ENCODE results near the gene OTUD6A.

OTUD6A gene

DNA sequence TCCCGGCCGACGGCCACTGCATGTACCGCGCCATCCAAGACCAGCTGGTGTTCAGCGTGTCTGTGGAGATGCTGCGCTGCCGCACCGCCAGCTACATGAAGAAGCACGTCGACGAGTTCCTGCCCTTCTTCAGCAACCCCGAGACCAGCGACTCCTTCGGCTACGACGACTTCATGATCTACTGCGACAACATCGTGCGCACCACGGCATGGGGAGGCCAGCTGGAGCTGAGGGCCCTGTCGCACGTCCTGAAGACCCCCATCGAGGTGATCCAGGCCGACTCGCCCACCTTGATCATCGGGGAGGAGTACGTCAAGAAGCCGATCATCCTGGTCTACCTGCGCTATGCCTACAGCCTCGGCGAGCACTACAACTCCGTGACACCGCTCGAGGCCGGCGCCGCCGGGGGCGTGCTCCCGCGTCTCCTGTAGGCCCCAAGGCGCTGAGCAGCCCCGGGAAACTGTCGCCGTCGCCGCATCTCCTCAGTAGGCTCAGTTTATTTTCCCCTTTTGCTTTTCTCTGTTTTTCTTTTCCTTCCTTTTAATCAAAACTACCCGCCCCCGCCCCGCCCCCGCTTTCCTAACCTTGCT is 799 bp downstream of the OTUD6A start:
- no peak for DNase-seq (ENCODE audit: low read depth)
- H3K4me3 ChIP-seq (ENCODE audit: low read length) = no peak overlapping the region
- TF ChIP-seq, protein P1, sequence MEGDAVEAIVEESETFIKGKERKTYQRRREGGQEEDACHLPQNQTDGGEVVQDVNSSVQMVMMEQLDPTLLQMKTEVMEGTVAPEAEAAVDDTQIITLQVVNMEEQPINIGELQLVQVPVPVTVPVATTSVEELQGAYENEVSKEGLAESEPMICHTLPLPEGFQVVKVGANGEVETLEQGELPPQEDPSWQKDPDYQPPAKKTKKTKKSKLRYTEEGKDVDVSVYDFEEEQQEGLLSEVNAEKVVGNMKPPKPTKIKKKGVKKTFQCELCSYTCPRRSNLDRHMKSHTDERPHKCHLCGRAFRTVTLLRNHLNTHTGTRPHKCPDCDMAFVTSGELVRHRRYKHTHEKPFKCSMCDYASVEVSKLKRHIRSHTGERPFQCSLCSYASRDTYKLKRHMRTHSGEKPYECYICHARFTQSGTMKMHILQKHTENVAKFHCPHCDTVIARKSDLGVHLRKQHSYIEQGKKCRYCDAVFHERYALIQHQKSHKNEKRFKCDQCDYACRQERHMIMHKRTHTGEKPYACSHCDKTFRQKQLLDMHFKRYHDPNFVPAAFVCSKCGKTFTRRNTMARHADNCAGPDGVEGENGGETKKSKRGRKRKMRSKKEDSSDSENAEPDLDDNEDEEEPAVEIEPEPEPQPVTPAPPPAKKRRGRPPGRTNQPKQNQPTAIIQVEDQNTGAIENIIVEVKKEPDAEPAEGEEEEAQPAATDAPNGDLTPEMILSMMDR (conservative IDR thresholded peaks at IDR 0.05; ENCODE audit: low read depth, low read length) = no peak

DNA sequence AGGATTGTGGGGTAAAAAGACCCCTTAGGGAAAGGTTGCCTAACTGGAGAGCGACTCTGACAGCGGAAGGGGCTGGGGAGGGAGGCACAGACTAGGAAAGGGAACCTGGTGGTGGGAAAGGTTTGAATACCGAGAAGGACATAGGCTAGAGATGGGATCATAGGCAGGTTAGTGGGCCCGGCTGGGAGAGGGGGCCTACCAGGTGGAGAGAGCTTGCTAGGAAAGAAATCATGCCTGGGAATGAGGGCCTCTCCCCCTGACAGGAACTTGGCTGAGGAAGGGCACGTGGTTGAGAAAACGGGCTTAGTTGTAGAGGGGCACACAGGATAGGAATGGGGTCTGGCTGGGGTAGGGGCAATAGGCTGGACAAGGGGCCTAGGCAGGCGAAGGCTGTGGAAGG is 4.4 kb downstream of the OTUD6A start:
- TF ChIP-seq, protein P1 (conservative IDR thresholded peaks at IDR 0.05; ENCODE audit: low read depth, low read length) = no peak
- no peak for DNase-seq (ENCODE audit: low read depth)

DNA sequence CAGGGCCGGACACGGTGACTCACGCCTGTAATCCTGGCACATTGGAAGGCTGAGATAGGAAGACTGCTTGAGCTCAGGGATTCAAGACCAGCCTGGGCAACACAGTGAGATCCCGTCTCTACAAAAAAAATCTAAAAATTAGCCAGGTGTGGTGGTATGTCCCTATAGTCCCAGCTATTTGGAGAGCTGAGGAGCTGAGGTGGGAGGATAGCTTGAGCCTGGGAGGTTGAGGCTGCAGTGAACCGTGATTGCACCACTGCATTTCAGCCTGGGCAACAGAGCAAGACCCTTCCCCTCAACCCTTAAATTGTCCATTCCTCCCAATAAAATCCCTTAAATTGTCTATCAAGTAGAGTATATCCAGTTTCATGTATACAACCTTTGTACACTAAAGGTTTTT is 17.0 kb downstream of the OTUD6A start:
- no peak overlapping the region for H3K4me3 ChIP-seq (ENCODE audit: low read length)
- no peak for DNase-seq (ENCODE audit: low read depth)
- TF ChIP-seq, protein P1 (conservative IDR thresholded peaks at IDR 0.05; ENCODE audit: low read depth, low read length) = no peak

More for the DNA sequence above, 4.4 kb downstream of the OTUD6A start:
- no peak overlapping the region for H3K4me3 ChIP-seq (ENCODE audit: low read length)

DNA sequence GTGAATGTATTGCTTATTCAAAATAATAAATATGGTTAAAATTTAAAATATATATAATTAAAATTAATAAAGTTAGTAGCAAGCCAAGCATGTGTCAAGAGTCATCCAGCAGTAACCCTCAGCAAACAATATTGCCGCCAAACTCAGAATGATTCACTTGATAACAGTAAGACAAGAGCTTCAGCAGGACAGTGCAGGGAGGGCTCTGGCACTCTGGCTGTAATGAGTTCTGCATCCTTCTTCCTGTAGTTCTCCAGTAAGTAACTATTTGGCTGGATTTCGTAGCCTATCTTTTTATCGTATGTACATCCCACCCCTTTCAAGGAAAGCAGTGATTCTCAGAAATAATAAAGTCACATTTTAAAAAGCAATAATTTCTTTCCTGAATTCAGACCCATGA is 17.6 kb downstream of the OTUD6A start:
- H3K4me3 ChIP-seq (ENCODE audit: low read length) = no peak overlapping the region
- DNase-seq (ENCODE audit: low read depth) = no peak
- TF ChIP-seq, protein P1 (conservative IDR thresholded peaks at IDR 0.05; ENCODE audit: low read depth, low read length) = no peak

DNA sequence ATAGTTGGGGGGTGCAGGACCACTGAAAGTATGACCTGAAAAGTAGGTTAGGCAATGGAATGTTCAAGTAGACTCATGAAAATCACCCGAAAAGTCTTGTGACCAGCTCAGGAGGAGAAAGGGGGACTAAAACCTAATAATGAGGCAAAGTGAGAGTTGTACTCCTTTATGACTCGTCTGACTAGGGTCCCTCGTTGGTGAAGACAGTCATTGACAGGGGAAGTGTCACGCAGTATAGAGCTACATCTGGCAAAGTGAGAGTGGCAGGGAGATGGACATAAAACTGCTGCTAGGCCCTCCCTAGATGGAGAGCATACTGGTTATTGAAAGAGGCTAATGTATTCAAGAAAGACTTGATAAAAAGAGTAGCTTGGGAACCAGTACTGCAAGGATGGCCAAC is 20.5 kb downstream of the OTUD6A start:
- H3K4me3 ChIP-seq (ENCODE audit: low read length) = no peak overlapping the region
- no peak for DNase-seq (ENCODE audit: low read depth)
- TF ChIP-seq, protein P1 (conservative IDR thresholded peaks at IDR 0.05; ENCODE audit: low read depth, low read length) = no peak

DNA sequence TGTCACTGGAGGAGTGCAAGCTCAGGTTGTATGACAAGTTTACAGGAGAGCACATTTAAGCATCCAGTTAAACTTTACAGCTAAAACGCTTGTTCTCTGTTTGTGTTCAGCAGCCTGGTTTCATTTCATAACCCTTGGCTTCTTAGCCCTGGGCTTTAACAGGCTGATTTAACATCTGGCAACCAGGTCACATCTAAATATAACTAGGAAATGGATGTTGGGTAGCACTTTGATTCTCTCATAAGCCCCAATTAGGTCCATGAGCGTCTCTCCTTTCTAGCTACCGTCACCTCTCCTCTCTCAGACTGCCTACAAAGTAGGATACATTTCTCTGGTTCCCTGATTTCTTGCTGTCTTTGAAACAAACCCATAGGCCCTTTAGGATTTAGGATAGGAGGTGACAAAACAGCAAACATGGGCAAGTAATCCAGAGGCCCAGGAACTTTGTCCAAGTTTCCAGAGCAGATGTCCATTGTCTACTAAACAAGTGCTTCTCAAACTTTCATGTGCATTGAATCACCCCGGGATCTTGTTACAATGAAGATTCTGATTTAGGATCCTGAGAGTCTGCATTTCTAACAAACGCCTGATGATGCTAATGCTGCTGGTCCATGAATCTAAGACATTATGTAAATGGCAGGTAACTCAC is 22.5 kb downstream of the OTUD6A start:
- TF ChIP-seq, protein P1 (conservative IDR thresholded peaks at IDR 0.05; ENCODE audit: low read depth, low read length) = no peak
- no peak for DNase-seq (ENCODE audit: low read depth)
- H3K4me3 ChIP-seq (ENCODE audit: low read length) = no peak overlapping the region

All from retinal pigment epithelial cell (primary cell).